Upper lobe of left lung (tissue), 6 donors: ENCODE measurements around the gene PCDHGA6. TPM values are rescaled to one million over a fixed set of nuclear protein-coding genes. Genes with fewer than 3 reads are reported as not detected.
"Not testable (repeated sequence)": the region's sequence is repeated elsewhere in the genome, so short reads cannot be mapped to it uniquely, and the experiment has no call there.

Source experiments
- ATAC-seq, 2 donors: fragments of 200-7000 bp; cut with Tn5 transposase; one replicate each; pipeline ENCODE4 v1.9.1; 2022; ENCODE audit warnings: mild to moderate bottlenecking in 2 of 2, moderate library complexity in 2 of 2; ENCODE audit not compliant: low FRiP score in 2 of 2
- DNase-seq, 2 donors: peaks; one replicate each; pipeline ENCODE4 v3.0.0-alpha.2; 2019 to 2020
- H3K27ac ChIP-seq, 4 donors: fragments of 200-600 bp; sonication (generic); one replicate each; pipeline ENCODE4 v1.5.1; 2016 to 2019
- H3K27me3 ChIP-seq, 4 donors: fragments of 200-600 bp; sonication (generic); one replicate each; pipeline ENCODE4 v1.5.1; 2017 to 2019
- H3K36me3 ChIP-seq, 4 donors: fragments of 200-600 bp; sonication (generic); one replicate each; pipeline ENCODE4 v1.5.1; 2016 to 2019
- H3K4me1 ChIP-seq, 4 donors: fragments of 200-600 bp; sonication (generic); one replicate each; pipeline ENCODE4 v1.5.1; 2018 to 2019
- H3K4me3 ChIP-seq, 4 donors: fragments of 200-600 bp; sonication (generic); one replicate each; pipeline ENCODE4 v1.5.1; 2017 to 2019; ENCODE audit warnings: mild to moderate bottlenecking in 2 of 4, moderate library complexity in 1 of 4
- H3K9me3 ChIP-seq, 4 donors: fragments of 200-600 bp; sonication (generic); one replicate each; pipeline ENCODE4 v1.5.1; 2018 to 2019
- CTCF ChIP-seq, 6 experiments: fragments of 450-650 bp in 4 of 6; fragments of 200-600 bp in 2 of 6; sonication (generic) in 2 of 6; IDR thresholded peaks; one replicate each; pipeline ENCODE4 v1.5.1; 2016 to 2019; ENCODE audit warnings: antibody characterized with exemption in 6 of 6
- EP300 ChIP-seq, 4 donors: sonication (generic); formaldehyde crosslinking; IDR thresholded peaks; one replicate each; pipeline ENCODE4 v1.5.1; 2017; ENCODE audit warnings: antibody characterized with exemption in 4 of 4, control low read depth in 2 of 4
- POLR2A ChIP-seq, 4 donors: fragments of 450-650 bp; IDR thresholded peaks; one replicate each; pipeline ENCODE4 v1.5.1; 2016 to 2017; ENCODE audit warnings: antibody characterized with exemption in 4 of 4, mild to moderate bottlenecking in 2 of 4
- POLR2AphosphoS5 ChIP-seq, 2 donors: sonication (generic); formaldehyde crosslinking; IDR thresholded peaks; one replicate each; pipeline ENCODE4 v1.5.1; 2017; ENCODE audit warnings: antibody characterized with exemption in 2 of 2
- WGBS, 2 donors: methylation state at CpG; one replicate each; pipeline ENCODE4 v1.1.5; 2017 to 2018; 5-methylcytosine and 5-hydroxymethylcytosine counted together
- total RNA-seq, 6 donors: library from RNA; depleted of rRNA in 4 of 6; stranded (reverse); fragments of >200 nt in 4 of 6; gene quantifications; one replicate each; pipeline versions ENCODE4 v1.1.0 to v1.2.1, GENCODE V29; 2016 to 2021
- donor health status: DM: no; HTN: no; CAD: no; lungs with moderate emphysema.
- donor health status: DM: no; HTN: yes; CAD: no; lungs with severe emphysema.

PCDHGA6 gene
- total RNA-seq, 6 donors from 2014 or later: 1.7 to 7.3 (median 3.6) TPM

GRCh38 chr5:141397756-141398551 is 24.3 kb downstream of the PCDHGA6 start, which contains the start of gene PCDHGB5:
Gene PCDHGB5, plus strand, starts transcription at chr5:141397947. Its CDS starts 181 bp downstream, at chr5:141398128.
- peaks cover 41 to 83% (median 76%) of the 10 kb centered on the region in 4 donors for H3K9me3 ChIP-seq
- H3K4me3 ChIP-seq: peak within 1 kb of the TSS in 3 of 4 donors; percentile 33 to 43 (median 34)
- ATAC-seq (peak; percentile 80 to 87), DNase-seq (peak in 1 of 2 donors; percentile 47)
- peak in 5 of 6 experiments; percentile 19 to 57 (median 48) for TF ChIP-seq CTCF (IDR thresholded peaks at IDR 0.05)
- WGBS, 2 donors: 6 to 13% methylated on average over 23 to 25 of the region's 43 CpGs
- H3K27ac ChIP-seq, H3K36me3 ChIP-seq, H3K27me3 ChIP-seq, H3K4me1 ChIP-seq: not testable (repeated sequence)

GRCh38 chr5:141398608-141399007 is 24.9 kb downstream of the PCDHGA6 start:
- H3K27me3 ChIP-seq: no peaks in the 10 kb centered on the region
- ATAC-seq: no peak
- peaks cover 42 to 83% (median 76%) of the 10 kb centered on the region in 4 donors for H3K9me3 ChIP-seq

GRCh38 chr5:141399555-141400258 is 26.0 kb downstream of the PCDHGA6 start:
- H3K36me3 ChIP-seq: no peaks in the 10 kb centered on the region
- no peak overlapping the region for H3K4me3 ChIP-seq
- peaks cover 41 to 84% (median 77%) of the 10 kb centered on the region in 4 donors for H3K9me3 ChIP-seq
- no peak for DNase-seq
- no peaks in the 10 kb centered on the region for H3K4me1 ChIP-seq
- H3K27me3 ChIP-seq: no peaks in the 10 kb centered on the region
- ATAC-seq: no peak
- WGBS, 2 donors: 30 to 41% methylated on average over 4 to 49 of the region's 61 CpGs
- no peak overlapping the region for H3K27ac ChIP-seq
- TF ChIP-seq POLR2AphosphoS5 (IDR thresholded peaks at IDR 0.05): no peak

More at GRCh38 chr5:141398608-141399007, 24.9 kb downstream of the PCDHGA6 start:
- WGBS, 2 donors: 33 to 37% methylated on average over 8 to 15 of the region's 15 CpGs
- DNase-seq: no peak
- Histone ChIP-seq H3K27ac (no peak overlapping the region), H3K4me3 (no peak overlapping the region), H3K4me1 (no peaks in the 10 kb centered on the region), H3K36me3 (no peaks in the 10 kb centered on the region)
- TF ChIP-seq POLR2AphosphoS5 (IDR thresholded peaks at IDR 0.05) (no peak), CTCF (IDR thresholded peaks at IDR 0.05) (no peak), POLR2A (IDR thresholded peaks at IDR 0.05) (no peak), EP300 (IDR thresholded peaks at IDR 0.05) (no peak)

GRCh38 chr5:141402553-141403243 is 29.0 kb downstream of the PCDHGA6 start, which contains the start of gene PCDHGA9:
Gene PCDHGA9, plus strand, starts transcription at chr5:141402778. Its CDS starts 175 bp downstream, at chr5:141402953.
- DNase-seq (peak in 1 of 2 donors; percentile 77), ATAC-seq (no peak)
- WGBS, 2 donors: 20 to 22% methylated on average over 27 of the region's 27 CpGs
- Histone ChIP-seq H3K9me3 (peaks cover 45 to 84% (median 81%) of the 10 kb centered on the region in 4 donors), H3K27ac (no peak within 1 kb of the TSS), H3K4me1 (no peaks in the 10 kb centered on the region), H3K27me3 (no peaks in the 10 kb centered on the region), H3K36me3 (no peaks in the 10 kb centered on the region), H3K4me3 (peak within 1 kb of the TSS in 2 of 4 donors; percentile 11 to 31)
- TF ChIP-seq CTCF (IDR thresholded peaks at IDR 0.05) (peak in 1 of 6 experiments; percentile 40), POLR2A (IDR thresholded peaks at IDR 0.05) (no peak), EP300 (IDR thresholded peaks at IDR 0.05) (no peak), POLR2AphosphoS5 (IDR thresholded peaks at IDR 0.05) (no peak)

- DNase-seq (peak in 1 of 2 donors; percentile 77), ATAC-seq (no peak)
- Histone ChIP-seq H3K27ac (no peak overlapping the region), H3K27me3 (no peaks in the 10 kb centered on the region), H3K36me3 (no peaks in the 10 kb centered on the region), H3K4me1 (no peaks in the 10 kb centered on the region), H3K4me3 (peak overlapping the region in 1 of 4 donors; percentile 11), H3K9me3 (peaks cover 45 to 86% (median 84%) of the 10 kb centered on the region in 4 donors)
- no peak for TF ChIP-seq POLR2A (IDR thresholded peaks at IDR 0.05)
- 33 to 34% methylated on average over 22 of the region's 22 CpGs for WGBS, 2 donors
These were observed 29.7 kb downstream of the PCDHGA6 start for GRCh38 chr5:141403387-141403786.
